SK-N-SH (cell line): Measurements from ENCODE around the gene OSBPL5.

Experiments used
- CTCF ChIP-seq: fragments of 200-600 bp; sonication (generic); IDR thresholded peaks from 2 replicates; pipeline ENCODE4 v1.6.1; 2017; ENCODE audit warnings: antibody characterized with exemption, mild to moderate bottlenecking, moderate library complexity
- EP300 ChIP-seq, 2 experiments: IDR thresholded peaks; 2 replicates each; pipeline versions ENCODE4 v1.4.0 to v1.6.1; 2012; ENCODE audit warnings: borderline replicate concordance in 1 of 2, low read depth in 1 of 2, low read length in 1 of 2
- EZH2phosphoT487 ChIP-seq: fragments of 200-600 bp; sonication (generic); IDR thresholded peaks from 2 replicates; pipeline ENCODE4 v1.6.1; 2017; ENCODE audit warnings: low read depth, mixed run types, mild to moderate bottlenecking, antibody characterized with exemption, moderate library complexity, borderline replicate concordance
- FOSL2 ChIP-seq: IDR thresholded peaks from 2 replicates; pipeline ENCODE4 v1.4.0; 2012; ENCODE audit warnings: low read depth, mild to moderate bottlenecking, moderate library complexity, borderline replicate concordance
- GABPA ChIP-seq: IDR thresholded peaks from 2 replicates; pipeline ENCODE4 v1.4.0; 2012; ENCODE audit warnings: low read depth, mild to moderate bottlenecking
- GATA2 ChIP-seq: sonication (generic); formaldehyde crosslinking; IDR thresholded peaks from 2 replicates; pipeline ENCODE4 v1.5.0; 2020; ENCODE audit warnings: mild to moderate bottlenecking, missing genetic modification reagents
- JUND ChIP-seq: IDR thresholded peaks from 2 replicates; pipeline ENCODE4 v1.4.0; 2012
- POLR2AphosphoS5 ChIP-seq: IDR thresholded peaks from 2 replicates; pipeline ENCODE4 v1.6.1; 2012; ENCODE audit warnings: low read depth, low read length
- SIN3A ChIP-seq: IDR thresholded peaks from 2 replicates; pipeline ENCODE4 v1.6.1; 2012; ENCODE audit warnings: low read depth, mild to moderate bottlenecking, low read length, moderate library complexity, borderline replicate concordance
- USF2 ChIP-seq: fragments of 150-350 bp; IDR thresholded peaks from 2 replicates; pipeline ENCODE4 v1.6.1; 2017; ENCODE audit warnings: antibody characterized with exemption, low read length, low read depth, borderline replicate concordance

- no peak for TF ChIP-seq CTCF
- no peak for TF ChIP-seq EP300 (IDR thresholded peaks at IDR 0.05; ENCODE audit: borderline replicate concordance in 1 of 2, low read depth in 1 of 2, low read length in 1 of 2)
- no peak for TF ChIP-seq JUND
- no peak for TF ChIP-seq POLR2AphosphoS5
- TF ChIP-seq EZH2phosphoT487 = no peak
- TF ChIP-seq FOSL2 = no peak
- no peak for TF ChIP-seq GATA2 (CRISPR knock-in tag)
- TF ChIP-seq USF2 = no peak
- TF ChIP-seq SIN3A = no peak
- no peak for TF ChIP-seq GABPA
These were observed 30.4 kb upstream of the OSBPL5 start for GRCh38 chr11:3195251-3196160.
